OCI-LY7 (cell line): Measurements from ENCODE around the gene CCNDBP1. TPM values are rescaled to one million over a fixed set of nuclear protein-coding genes. Genes with fewer than 3 reads are reported as not detected.

Experiments used
- BruUV-seq: library from RNA; stranded (reverse); fragments of 400-500 nt; replicated peaks from 2 replicates; lab custom pipeline; 2021; lab: Mats Ljungman, UMichigan
- CTCF ChIA-PET: fragments of 300-600 bp; sonication (Branson Sonifier 250); formaldehyde crosslinking; loops from one replicate; lab custom pipeline; 2022; ENCODE audit warnings: antibody characterized with exemption; ENCODE audit not compliant: unreplicated experiment; lab: Charles Lee
- POLR2A ChIA-PET: fragments of 300-600 bp; sonication (Branson Sonifier 250); formaldehyde crosslinking; loops from one replicate; lab custom pipeline; 2022; ENCODE audit warnings: antibody characterized with exemption; lab: Charles Lee
- DNase-seq: peaks from one replicate; pipeline ENCODE4 v3.0.0-alpha.2; 2015; ENCODE audit warnings: low spot score
- H2AFZ ChIP-seq: fragments of 200-600 bp; sonication (generic), shearing (Covaris generic); 2 replicates; pipeline ENCODE4 v1.6.1; 2014; ENCODE audit warnings: mild to moderate bottlenecking, antibody characterized with exemption, low read length, moderate library complexity
- H3K27ac ChIP-seq: fragments of 200-600 bp; sonication (generic); 2 replicates; pipeline ENCODE4 v1.5.1; 2014; ENCODE audit warnings: mixed run types, low read depth, mild to moderate bottlenecking, moderate library complexity, low read length, inconsistent platforms; ENCODE audit not compliant: poor library complexity, severe bottlenecking
- H3K36me3 ChIP-seq: fragments of 200-600 bp; sonication (generic); 2 replicates; pipeline ENCODE4 v1.6.1; 2014; ENCODE audit warnings: mild to moderate bottlenecking, antibody characterized with exemption, low read length, moderate library complexity, mixed read lengths; ENCODE audit not compliant: insufficient read depth
- H3K4me1 ChIP-seq: fragments of 200-600 bp; sonication (generic); 2 replicates; pipeline ENCODE4 v1.5.1; 2014; ENCODE audit warnings: mild to moderate bottlenecking, low read length; ENCODE audit not compliant: insufficient read depth, poor library complexity, severe bottlenecking
- H3K4me2 ChIP-seq: fragments of 200-600 bp; sonication (generic); 2 replicates; pipeline ENCODE4 v1.6.1; 2014; ENCODE audit warnings: mild to moderate bottlenecking, low read length
- H3K4me3 ChIP-seq: fragments of 200-600 bp; sonication (generic); 2 replicates; pipeline ENCODE4 v1.5.1; 2014; ENCODE audit warnings: mild to moderate bottlenecking, low read depth, low read length; ENCODE audit not compliant: poor library complexity, severe bottlenecking
- H3K79me2 ChIP-seq: fragments of 200-600 bp; sonication (generic); 2 replicates; pipeline ENCODE4 v1.6.1; 2016; ENCODE audit warnings: low read depth, mild to moderate bottlenecking, low read length, moderate library complexity, mixed read lengths; ENCODE audit not compliant: insufficient read depth
- H3K9me2 ChIP-seq: fragments of 200-600 bp; sonication (generic); 2 replicates; pipeline ENCODE4 v1.6.1; 2016; ENCODE audit warnings: mild to moderate bottlenecking, low read length, mixed read lengths; ENCODE audit not compliant: insufficient read depth
- H3K9me3 ChIP-seq: fragments of 200-600 bp; sonication (generic); 2 replicates; pipeline ENCODE4 v1.6.1; 2014; ENCODE audit warnings: mild to moderate bottlenecking, mixed run types, low read length, mixed read lengths
- H4K20me1 ChIP-seq: fragments of 200-600 bp; sonication (generic); 2 replicates; pipeline ENCODE4 v1.6.1; 2014; ENCODE audit warnings: mild to moderate bottlenecking, antibody characterized with exemption, low read length, moderate library complexity, mixed read lengths; ENCODE audit not compliant: insufficient read depth
- EZH2phosphoT487 ChIP-seq: fragments of 200-600 bp; sonication (generic); IDR thresholded peaks from 2 replicates; pipeline ENCODE4 v1.6.1; 2018; ENCODE audit warnings: low read depth, borderline replicate concordance, mild to moderate bottlenecking, mixed run types, antibody characterized with exemption, low read length, moderate library complexity, mixed read lengths
- intact Hi-C: fragments of 100-400 bp; cut with micrococcal nuclease; formaldehyde crosslinking; loops from one replicate; pipeline ENCODE4 v1.10.0; 2022; ENCODE audit not compliant: unreplicated experiment
- total RNA-seq, 2 experiments: library from RNA; depleted of rRNA in 1 of 2; stranded (reverse); fragments of >200 nt in 1 of 2; shearing (Covaris generic) in 1 of 2; gene quantifications; 2 replicates each; pipeline ENCODE4 v1.2.3, GENCODE V29; 2014 to 2022
- TF ChIP-seq, protein P1 (sequence below): fragments of 200-600 bp; sonication (generic); conservative IDR thresholded peaks from 2 replicates; pipeline ENCODE4 v1.5.1; 2014; ENCODE audit warnings: mild to moderate bottlenecking, antibody characterized with exemption, low read length, moderate library complexity, mixed read lengths

Gene CCNDBP1
- total RNA-seq, 2 experiments from 2014 or later: 53.1 to 56.0 TPM

GRCh38 chr15:43214169-43214568 lies 29.0 kb downstream of the CCNDBP1 start:
- Histone ChIP-seq H2AFZ (no peak overlapping the region), H3K9me2 (no peaks in the 10 kb centered on the region), H3K4me3 (no peak overlapping the region), H3K4me2 (no peak overlapping the region), H3K36me3 (no peaks in the 10 kb centered on the region), H3K27ac (no peak overlapping the region), H4K20me1 (no peaks in the 10 kb centered on the region), H3K79me2 (no peaks in the 10 kb centered on the region), H3K4me1 (no peaks in the 10 kb centered on the region), H3K9me3 (no peaks in the 10 kb centered on the region)
- POLR2A ChIA-PET: interaction anchor here (0.6 kb wide), 1 partner anchor 221 kb away, joined by 4 read pairs; no protein-coding TSS in a partner anchor
- CTCF ChIA-PET: interaction anchor here (0.5 to 1.5 kb wide), 3 partner anchors 10 to 112 kb away, joined by 3 to 5 read pairs (median 4); no protein-coding TSS in a partner anchor
- no peak for DNase-seq
- BruUV-seq: no TSS peak
- intact Hi-C loops: no loop called here
- no peak for TF ChIP-seq EZH2phosphoT487
- TF ChIP-seq, protein P1, sequence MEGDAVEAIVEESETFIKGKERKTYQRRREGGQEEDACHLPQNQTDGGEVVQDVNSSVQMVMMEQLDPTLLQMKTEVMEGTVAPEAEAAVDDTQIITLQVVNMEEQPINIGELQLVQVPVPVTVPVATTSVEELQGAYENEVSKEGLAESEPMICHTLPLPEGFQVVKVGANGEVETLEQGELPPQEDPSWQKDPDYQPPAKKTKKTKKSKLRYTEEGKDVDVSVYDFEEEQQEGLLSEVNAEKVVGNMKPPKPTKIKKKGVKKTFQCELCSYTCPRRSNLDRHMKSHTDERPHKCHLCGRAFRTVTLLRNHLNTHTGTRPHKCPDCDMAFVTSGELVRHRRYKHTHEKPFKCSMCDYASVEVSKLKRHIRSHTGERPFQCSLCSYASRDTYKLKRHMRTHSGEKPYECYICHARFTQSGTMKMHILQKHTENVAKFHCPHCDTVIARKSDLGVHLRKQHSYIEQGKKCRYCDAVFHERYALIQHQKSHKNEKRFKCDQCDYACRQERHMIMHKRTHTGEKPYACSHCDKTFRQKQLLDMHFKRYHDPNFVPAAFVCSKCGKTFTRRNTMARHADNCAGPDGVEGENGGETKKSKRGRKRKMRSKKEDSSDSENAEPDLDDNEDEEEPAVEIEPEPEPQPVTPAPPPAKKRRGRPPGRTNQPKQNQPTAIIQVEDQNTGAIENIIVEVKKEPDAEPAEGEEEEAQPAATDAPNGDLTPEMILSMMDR: no peak

DNA sequence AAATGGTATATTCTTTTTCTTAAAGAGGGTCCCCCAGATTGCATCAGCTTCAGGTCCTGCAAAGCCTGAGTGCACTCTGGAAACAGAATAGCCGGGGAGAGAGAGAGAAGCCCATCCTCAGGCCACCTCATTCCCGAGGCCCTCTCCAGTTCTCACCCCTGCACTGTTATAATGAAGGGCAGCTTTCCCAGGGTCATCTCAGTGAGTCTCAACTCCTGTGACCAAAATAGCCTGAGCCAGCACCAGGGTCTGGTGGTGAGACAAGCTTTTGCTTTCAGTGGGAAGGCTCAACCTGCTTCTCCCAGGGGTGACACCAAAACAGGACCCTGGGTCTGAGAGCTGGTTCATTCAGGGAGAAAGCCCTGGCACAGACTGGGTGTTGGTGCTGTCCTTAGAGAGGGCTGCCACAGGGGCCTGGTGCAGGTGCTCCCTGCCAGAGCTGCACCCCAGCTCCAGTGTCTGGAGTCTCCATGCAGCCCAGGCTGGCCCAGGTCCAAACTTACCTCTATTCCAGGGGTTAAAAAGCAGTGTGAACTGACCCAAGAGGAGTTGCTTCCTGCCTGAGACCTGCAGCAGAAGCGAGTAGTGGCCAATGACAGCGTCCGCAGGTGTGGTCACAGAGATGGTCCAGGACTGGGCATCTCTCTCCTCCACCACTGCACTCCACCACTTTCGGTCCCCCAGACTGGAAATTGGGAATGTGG lies 29.5 kb downstream of the CCNDBP1 start:
- Histone ChIP-seq H3K4me3 (no peak overlapping the region), H3K9me3 (no peaks in the 10 kb centered on the region), H3K36me3 (no peaks in the 10 kb centered on the region), H3K9me2 (no peaks in the 10 kb centered on the region), H4K20me1 (no peaks in the 10 kb centered on the region), H3K4me1 (no peaks in the 10 kb centered on the region), H3K27ac (no peak overlapping the region), H2AFZ (no peak overlapping the region), H3K79me2 (no peaks in the 10 kb centered on the region), H3K4me2 (no peak overlapping the region)
- DNase-seq: no peak
- POLR2A ChIA-PET: no interaction called here
- CTCF ChIA-PET: interaction anchor here (1.0 kb wide), 1 partner anchor 11 kb away, joined by 4 read pairs; no protein-coding TSS in a partner anchor
- intact Hi-C loops: no loop called here
- TF ChIP-seq EZH2phosphoT487: no peak
- TF ChIP-seq, protein P1: no peak
- no TSS peak for BruUV-seq

DNA sequence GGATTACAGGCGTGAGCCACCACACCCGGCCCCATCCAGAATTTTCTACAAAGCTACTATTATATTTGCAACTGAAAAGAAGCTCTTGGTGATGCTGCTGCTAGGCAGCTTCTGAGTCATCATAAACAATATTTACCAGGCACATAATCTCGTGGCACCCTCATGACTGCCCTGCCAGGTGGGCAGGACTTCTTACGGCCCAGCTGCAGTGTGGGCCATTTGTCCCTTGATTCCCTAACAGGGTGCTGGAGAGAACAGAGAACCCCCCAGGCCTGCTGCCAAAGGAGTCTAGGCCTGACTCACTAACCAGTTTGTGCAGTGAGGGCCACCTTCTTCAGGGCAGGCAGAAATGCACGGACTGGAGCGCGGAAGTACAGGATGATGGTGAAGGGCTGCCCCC lies 30.8 kb downstream of the CCNDBP1 start:
- Histone ChIP-seq H3K4me3 (no peak overlapping the region), H3K9me2 (no peaks in the 10 kb centered on the region), H4K20me1 (no peaks in the 10 kb centered on the region), H3K9me3 (no peaks in the 10 kb centered on the region), H3K4me2 (no peak overlapping the region), H3K4me1 (no peaks in the 10 kb centered on the region), H3K79me2 (no peaks in the 10 kb centered on the region), H2AFZ (no peak overlapping the region), H3K36me3 (no peaks in the 10 kb centered on the region), H3K27ac (no peak overlapping the region)
- CTCF ChIA-PET: no interaction called here
- no peak for DNase-seq
- BruUV-seq: no TSS peak
- intact Hi-C loops: no loop called here
- TF ChIP-seq, protein P1: no peak
- POLR2A ChIA-PET: no interaction called here
